Stimulated activated CD4-positive, alpha-beta T cell treated with anti-CD3 and anti-CD28 coated beads, Interleukin-1b, Interleukin-23, amount 100 ng/mL, for 1 hour (primary cell): ENCODE results near the gene CHST3.
"Not testable (repeated sequence)": the region's sequence is repeated elsewhere in the genome, so short reads cannot be mapped to it uniquely, and the experiment has no call there.

ENCODE experiments used
- DNase-seq, 2 donors: peaks; one replicate each; pipeline ENCODE4 v3.0.0-alpha.2; 2020; ENCODE audit warnings: low read depth in 2 of 2

CHST3 gene

GRCh38 chr10:71973777-71974488, 9.7 kb downstream of the CHST3 start:
- DNase-seq, result no peak

- DNase-seq, result peak in 1 of 2 donors; percentile 16
These were observed 10.4 kb downstream of the CHST3 start for GRCh38 chr10:71974489-71975021.

- DNase-seq, result no peak
These were observed 11.1 kb downstream of the CHST3 start for GRCh38 chr10:71975087-71975870.

- no peak for DNase-seq
These were observed 11.9 kb downstream of the CHST3 start for GRCh38 chr10:71975871-71976725.

- not testable (repeated sequence) for DNase-seq
These were observed 13.4 kb downstream of the CHST3 start for GRCh38 chr10:71977614-71977903.

- no peak for DNase-seq
These were observed 14.3 kb downstream of the CHST3 start for GRCh38 chr10:71978476-71978875.

- DNase-seq, result no peak
These were observed 14.9 kb downstream of the CHST3 start for GRCh38 chr10:71978988-71979691.

DNA sequence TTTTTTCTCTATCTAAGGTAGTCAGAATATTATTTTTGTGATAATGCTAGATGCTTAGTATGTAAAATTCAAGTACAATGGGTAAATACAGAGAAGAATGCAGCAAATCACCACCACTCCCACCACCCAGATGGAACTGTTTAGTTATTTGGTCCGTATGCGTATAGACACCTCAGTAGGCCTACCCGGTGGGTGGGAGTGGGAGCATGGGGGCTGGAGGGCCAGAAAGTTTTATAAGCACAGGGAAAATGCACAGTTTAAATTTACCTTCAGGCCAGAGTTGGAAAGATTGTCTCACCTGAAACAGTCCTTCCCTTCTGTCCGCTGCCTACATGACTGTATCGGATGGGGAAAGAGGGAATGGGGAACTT, 15.5 kb downstream of the CHST3 start:
- no peak for DNase-seq

DNA sequence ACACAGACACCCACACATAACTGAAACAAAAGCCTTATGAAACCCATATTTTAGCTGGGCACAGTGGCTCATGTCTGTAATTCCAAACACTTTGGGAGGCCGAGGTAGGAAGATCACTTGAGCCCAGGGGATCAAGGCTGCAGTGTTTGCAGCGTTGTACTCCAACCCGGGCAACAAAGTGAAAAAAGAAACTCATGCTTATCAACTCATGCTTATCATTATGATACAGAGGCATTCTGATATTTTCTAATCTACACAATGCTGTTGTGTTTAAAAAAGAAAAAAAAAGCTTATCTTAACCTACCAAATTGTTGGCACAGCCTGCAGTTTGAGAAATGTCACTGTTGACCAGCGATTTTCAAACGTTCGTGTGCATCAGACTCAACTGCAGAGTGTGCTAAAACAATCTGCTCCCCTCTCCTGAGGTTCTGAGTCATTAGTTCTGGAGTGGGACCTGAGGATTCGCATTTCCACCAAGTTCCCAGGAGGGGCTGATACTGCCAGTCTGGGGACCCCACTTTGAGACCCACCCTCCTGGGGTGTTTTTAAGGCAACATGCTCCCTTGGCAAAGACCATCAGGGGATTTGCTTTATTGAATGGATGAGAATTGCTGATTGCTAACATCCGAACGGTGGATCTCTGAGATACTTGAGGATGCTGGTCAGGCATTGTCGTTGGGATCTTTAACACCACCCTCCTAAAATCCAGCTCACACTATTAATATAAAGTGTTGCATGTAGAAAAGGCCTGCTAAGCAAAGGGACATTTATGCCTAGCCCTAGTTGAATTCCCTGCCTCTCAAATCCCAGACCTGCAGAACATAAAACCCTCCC, 16.2 kb downstream of the CHST3 start:
- no peak for DNase-seq

GRCh38 chr10:71981015-71981875, 17.1 kb downstream of the CHST3 start:
- no peak for DNase-seq

GRCh38 chr10:71981876-71982230, 17.7 kb downstream of the CHST3 start:
- DNase-seq, result no peak

DNA sequence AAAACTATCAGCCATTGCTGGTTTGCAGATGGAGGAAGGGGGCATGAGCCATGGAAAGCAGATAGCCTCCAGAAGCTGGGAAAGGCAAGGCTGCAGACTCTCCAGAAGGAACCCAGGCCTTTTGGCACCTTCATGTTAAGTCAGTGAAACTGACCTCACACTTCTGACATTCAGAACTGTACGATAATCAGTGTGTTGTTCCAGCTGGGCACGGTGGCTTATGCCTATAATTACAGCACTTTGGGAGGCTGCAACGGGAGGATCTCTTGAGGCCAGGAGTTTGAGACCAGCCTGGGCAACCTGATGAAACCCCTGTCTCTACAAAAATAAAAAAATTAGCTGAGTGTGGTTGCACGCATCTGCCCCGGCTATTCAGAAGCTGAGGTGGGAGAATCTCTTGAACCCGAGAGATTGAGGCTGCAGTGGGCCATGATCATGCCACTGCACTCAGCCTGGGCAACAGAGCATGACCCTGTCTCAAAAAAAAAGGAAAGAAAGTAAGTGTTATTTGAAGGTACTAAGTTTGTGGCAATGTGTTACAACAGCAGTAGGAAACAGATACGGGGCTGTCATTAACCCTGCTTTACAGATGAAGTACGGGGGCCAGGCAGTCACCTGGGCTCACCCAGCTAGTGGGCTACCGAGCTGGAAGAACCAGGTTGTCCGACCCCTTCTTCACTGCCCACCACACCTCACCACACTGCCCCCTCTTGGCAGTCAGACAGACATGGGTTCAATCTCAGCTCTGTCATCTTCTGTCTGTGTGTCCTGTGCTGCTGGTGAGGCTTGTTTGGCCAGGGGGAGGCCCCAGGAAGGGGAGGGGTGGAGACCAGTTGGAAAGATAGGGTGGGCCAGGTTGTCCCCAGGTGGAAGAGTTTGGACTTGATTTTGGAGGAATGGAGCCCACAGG, 18.3 kb downstream of the CHST3 start:
- no peak for DNase-seq

- DNase-seq, result no peak
These were observed 20.1 kb downstream of the CHST3 start for GRCh38 chr10:71984126-71984808.

GRCh38 chr10:71984809-71985388, 20.7 kb downstream of the CHST3 start:
- no peak for DNase-seq

DNA sequence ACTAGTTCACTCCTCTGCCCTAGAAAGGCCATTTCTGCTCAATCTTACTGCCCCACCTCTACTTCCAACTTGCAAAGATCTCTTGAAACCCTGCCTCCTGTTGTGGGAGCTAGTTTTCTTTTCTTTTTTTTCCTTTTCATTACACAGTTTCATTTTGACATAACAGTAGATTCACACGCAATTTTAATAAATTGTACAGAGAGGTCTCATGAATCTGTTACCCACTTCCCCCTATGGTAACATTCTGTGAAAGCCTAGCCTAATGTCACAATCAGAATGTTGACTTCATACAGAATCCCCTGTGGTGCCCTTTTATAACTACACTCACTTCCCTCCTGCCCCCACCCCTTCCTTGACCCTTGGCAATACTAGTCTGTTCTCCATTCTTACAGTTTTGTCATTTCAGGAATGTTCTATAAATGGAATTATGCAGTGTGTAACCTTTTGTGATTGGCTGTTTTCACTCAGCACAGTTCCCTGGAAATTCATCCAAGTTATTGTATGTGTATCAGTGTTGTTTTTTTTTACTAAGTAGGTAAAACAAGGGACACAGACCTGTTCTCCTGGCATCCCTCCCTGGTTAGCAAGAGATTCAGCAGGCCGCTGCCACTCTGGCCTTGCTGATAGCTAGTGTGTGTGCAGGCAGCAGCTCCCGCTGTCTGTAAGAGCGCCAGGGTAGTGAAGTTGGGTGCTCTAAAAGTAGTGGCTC, 21.5 kb downstream of the CHST3 start:
- DNase-seq, result no peak

- DNase-seq, result not testable (repeated sequence)
These were observed 24.7 kb downstream of the CHST3 start for GRCh38 chr10:71988895-71989294.
